Effector memory CD8-positive, alpha-beta T cell (primary cell): ENCODE results near the gene GRID2.

Experiments used
- ATAC-seq: fragments of 150-1000 bp; cut with Tn5 transposase; replicated peaks from 2 replicates; pipeline ENCODE4 v1.10.0; 2021; ENCODE audit warnings: mild to moderate bottlenecking, moderate library complexity
- DNase-seq, 3 experiments: peaks; one replicate each; pipeline ENCODE4 v3.0.0; 2021
- H3K27ac Mint-ChIP-seq, 2 donors: one replicate each; pipeline ENCODE4 v1.8.0; 2022; ENCODE audit warnings: mild to moderate bottlenecking in 2 of 2, mixed read lengths in 2 of 2, moderate library complexity in 2 of 2
- H3K27me3 Mint-ChIP-seq, 2 donors: one replicate each; pipeline ENCODE4 v1.8.0; 2022; ENCODE audit warnings: mixed read lengths in 2 of 2
- H3K36me3 Mint-ChIP-seq: one replicate; pipeline ENCODE4 v1.8.0; 2022; ENCODE audit warnings: mild to moderate bottlenecking, moderate library complexity, mixed read lengths; ENCODE audit not compliant: insufficient read depth
- H3K4me1 Mint-ChIP-seq, 2 donors: one replicate each; pipeline ENCODE4 v1.8.0; 2022; ENCODE audit warnings: low read depth in 2 of 2, mixed read lengths in 2 of 2
- H3K4me3 Mint-ChIP-seq, 2 donors: one replicate each; pipeline ENCODE4 v1.8.0; 2022; ENCODE audit warnings: mild to moderate bottlenecking in 2 of 2, mixed read lengths in 2 of 2, moderate library complexity in 2 of 2
- H3K9me3 Mint-ChIP-seq, 2 donors: one replicate each; pipeline ENCODE4 v1.8.0; 2022; ENCODE audit warnings: mixed read lengths in 2 of 2

The GRID2 gene

GRCh38 chr4:93776386-93777080 lies 1472.8 kb downstream of the GRID2 start:
- Mint-ChIP-seq H3K4me3 (no peak overlapping the region), H3K4me1 (no peaks in the 10 kb centered on the region), H3K9me3 (peaks cover 0 to 15% of the 10 kb centered on the region in 2 donors), H3K27me3 (no peaks in the 10 kb centered on the region), H3K36me3 (no peaks in the 10 kb centered on the region), H3K27ac (no peak overlapping the region)
- ATAC-seq (no peak), DNase-seq (no peak)

- Mint-ChIP-seq H3K27ac (no peak overlapping the region), H3K36me3 (no peaks in the 10 kb centered on the region), H3K9me3 (peaks cover 0 to 15% of the 10 kb centered on the region in 2 donors), H3K4me3 (no peak overlapping the region), H3K27me3 (no peaks in the 10 kb centered on the region), H3K4me1 (no peaks in the 10 kb centered on the region)
- ATAC-seq (no peak), DNase-seq (no peak)
Observed at GRCh38 chr4:93777081-93777460, 1473.3 kb downstream of the GRID2 start.

DNA sequence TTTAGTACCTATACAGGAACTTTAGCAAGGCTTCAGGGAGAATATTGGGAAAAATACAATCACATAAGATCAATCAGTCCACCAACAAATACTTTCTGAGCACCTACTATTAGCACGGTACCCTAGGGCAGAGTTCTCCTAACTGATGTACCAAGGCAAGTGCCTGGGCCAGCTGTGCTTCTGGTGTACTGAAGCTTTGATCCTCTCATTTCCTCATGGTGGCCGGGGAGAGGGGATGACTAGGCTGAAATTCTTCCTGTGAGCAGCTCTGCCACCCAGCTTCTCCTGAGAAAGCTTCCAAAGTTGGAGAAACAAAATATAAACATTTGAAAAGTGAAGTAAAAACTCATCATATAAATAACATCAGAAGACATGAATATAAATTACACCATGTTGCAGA lies 1475.5 kb downstream of the GRID2 start:
- H3K27ac Mint-ChIP-seq = no peak overlapping the region
- no peaks in the 10 kb centered on the region for H3K27me3 Mint-ChIP-seq
- no peaks in the 10 kb centered on the region for H3K4me1 Mint-ChIP-seq
- H3K9me3 Mint-ChIP-seq = peaks cover 0 to 15% of the 10 kb centered on the region in 2 donors
- DNase-seq (no peak), ATAC-seq (no peak)
- no peak overlapping the region for H3K4me3 Mint-ChIP-seq
- no peaks in the 10 kb centered on the region for H3K36me3 Mint-ChIP-seq

GRCh38 chr4:93780080-93780479 lies 1476.3 kb downstream of the GRID2 start:
- Mint-ChIP-seq H3K4me3 (no peak overlapping the region), H3K27ac (no peak overlapping the region), H3K36me3 (no peaks in the 10 kb centered on the region), H3K9me3 (peaks cover 0 to 15% of the 10 kb centered on the region in 2 donors), H3K4me1 (no peaks in the 10 kb centered on the region), H3K27me3 (no peaks in the 10 kb centered on the region)
- ATAC-seq = no peak
- DNase-seq = no peak

DNA sequence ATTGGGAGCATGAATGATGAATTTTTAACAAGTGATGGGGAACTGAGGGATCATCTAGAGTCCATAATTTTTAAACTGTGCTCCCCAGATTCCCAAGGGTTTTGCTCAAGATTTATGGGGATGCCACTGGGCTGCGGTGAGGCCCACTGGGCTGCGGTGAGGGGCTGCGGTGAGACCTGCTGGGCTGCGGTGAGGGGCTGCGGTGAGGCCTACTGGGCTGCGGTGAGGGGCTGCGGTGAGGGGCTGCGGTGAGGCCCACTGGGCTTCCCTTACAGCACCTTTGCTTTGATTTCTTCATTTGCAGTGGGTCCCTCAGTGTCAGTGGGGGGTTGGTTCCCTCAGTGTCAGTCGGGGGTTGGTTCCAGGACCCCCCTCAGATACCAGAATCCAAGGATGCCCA lies 1477.4 kb downstream of the GRID2 start:
- Mint-ChIP-seq H3K36me3 (no peaks in the 10 kb centered on the region), H3K9me3 (peaks cover 0 to 15% of the 10 kb centered on the region in 2 donors), H3K4me3 (no peak overlapping the region), H3K27ac (no peak overlapping the region), H3K27me3 (no peaks in the 10 kb centered on the region), H3K4me1 (no peaks in the 10 kb centered on the region)
- ATAC-seq (no peak), DNase-seq (no peak)

DNA sequence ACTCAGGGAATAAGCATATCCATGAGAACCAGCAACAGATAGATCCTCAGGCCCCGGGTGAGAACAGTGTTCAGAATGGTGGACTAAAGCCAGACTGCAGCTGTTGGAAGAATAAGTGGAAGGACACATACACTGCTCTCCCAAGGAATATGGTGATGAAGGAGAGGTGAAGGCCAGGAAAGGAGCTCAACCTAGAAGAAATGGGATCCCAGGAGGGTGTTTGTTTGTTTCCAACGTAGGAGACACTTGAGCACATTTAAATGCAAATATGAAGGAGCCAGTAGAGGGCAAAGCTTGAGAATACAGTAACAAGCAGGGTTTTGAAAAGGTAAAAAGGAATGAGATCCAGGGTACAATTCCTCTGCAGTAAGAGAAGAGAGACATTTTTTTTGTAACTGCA lies 1482.4 kb downstream of the GRID2 start:
- Mint-ChIP-seq H3K4me3 (no peak overlapping the region), H3K27me3 (no peaks in the 10 kb centered on the region), H3K27ac (no peak overlapping the region), H3K4me1 (no peaks in the 10 kb centered on the region), H3K9me3 (no peaks in the 10 kb centered on the region), H3K36me3 (no peaks in the 10 kb centered on the region)
- no peak for DNase-seq
- no peak for ATAC-seq

DNA sequence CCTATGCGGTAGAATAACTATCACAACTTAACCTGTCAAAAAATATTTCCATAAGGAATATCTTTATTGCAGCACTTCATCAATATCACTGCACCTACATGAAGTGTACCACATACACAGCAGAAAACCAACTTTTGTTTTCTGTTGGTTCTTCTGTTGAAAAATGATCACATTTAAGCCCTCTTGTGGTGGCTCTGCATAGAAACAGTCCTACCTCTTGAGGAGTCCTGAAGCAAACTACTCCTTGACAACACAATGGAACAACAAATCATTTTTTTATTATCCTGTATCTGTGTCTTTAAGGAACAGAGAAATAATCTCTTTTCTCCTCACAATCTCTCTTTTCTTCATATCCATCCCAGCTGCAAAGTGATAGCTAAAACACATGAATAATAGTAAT lies 1484.9 kb downstream of the GRID2 start:
- no peak overlapping the region for H3K4me3 Mint-ChIP-seq
- H3K36me3 Mint-ChIP-seq = no peaks in the 10 kb centered on the region
- no peak for ATAC-seq
- H3K27ac Mint-ChIP-seq = no peak overlapping the region
- no peaks in the 10 kb centered on the region for H3K27me3 Mint-ChIP-seq
- DNase-seq = no peak
- H3K4me1 Mint-ChIP-seq = no peaks in the 10 kb centered on the region
- no peaks in the 10 kb centered on the region for H3K9me3 Mint-ChIP-seq

GRCh38 chr4:93791570-93792195 lies 1487.9 kb downstream of the GRID2 start:
- H3K27ac Mint-ChIP-seq = no peak overlapping the region
- H3K36me3 Mint-ChIP-seq = no peaks in the 10 kb centered on the region
- H3K4me1 Mint-ChIP-seq = no peaks in the 10 kb centered on the region
- no peak for DNase-seq
- no peak overlapping the region for H3K4me3 Mint-ChIP-seq
- no peak for ATAC-seq
- H3K27me3 Mint-ChIP-seq = no peaks in the 10 kb centered on the region
- H3K9me3 Mint-ChIP-seq = no peaks in the 10 kb centered on the region

- H3K4me3 Mint-ChIP-seq = no peak overlapping the region
- no peak overlapping the region for H3K27ac Mint-ChIP-seq
- no peaks in the 10 kb centered on the region for H3K4me1 Mint-ChIP-seq
- peaks cover 0 to 4% of the 10 kb centered on the region in 2 donors for H3K9me3 Mint-ChIP-seq
- no peaks in the 10 kb centered on the region for H3K36me3 Mint-ChIP-seq
- DNase-seq (no peak), ATAC-seq (no peak)
- no peaks in the 10 kb centered on the region for H3K27me3 Mint-ChIP-seq
Observed at GRCh38 chr4:93802045-93802444, 1498.3 kb downstream of the GRID2 start.

- Mint-ChIP-seq H3K9me3 (peaks cover 3 to 8% of the 10 kb centered on the region in 2 donors), H3K27ac (no peak overlapping the region), H3K4me3 (no peak overlapping the region), H3K4me1 (no peaks in the 10 kb centered on the region), H3K27me3 (no peaks in the 10 kb centered on the region), H3K36me3 (no peaks in the 10 kb centered on the region)
- ATAC-seq = no peak
- no peak for DNase-seq
Observed at GRCh38 chr4:93809773-93810172, 1506.0 kb downstream of the GRID2 start.

DNA sequence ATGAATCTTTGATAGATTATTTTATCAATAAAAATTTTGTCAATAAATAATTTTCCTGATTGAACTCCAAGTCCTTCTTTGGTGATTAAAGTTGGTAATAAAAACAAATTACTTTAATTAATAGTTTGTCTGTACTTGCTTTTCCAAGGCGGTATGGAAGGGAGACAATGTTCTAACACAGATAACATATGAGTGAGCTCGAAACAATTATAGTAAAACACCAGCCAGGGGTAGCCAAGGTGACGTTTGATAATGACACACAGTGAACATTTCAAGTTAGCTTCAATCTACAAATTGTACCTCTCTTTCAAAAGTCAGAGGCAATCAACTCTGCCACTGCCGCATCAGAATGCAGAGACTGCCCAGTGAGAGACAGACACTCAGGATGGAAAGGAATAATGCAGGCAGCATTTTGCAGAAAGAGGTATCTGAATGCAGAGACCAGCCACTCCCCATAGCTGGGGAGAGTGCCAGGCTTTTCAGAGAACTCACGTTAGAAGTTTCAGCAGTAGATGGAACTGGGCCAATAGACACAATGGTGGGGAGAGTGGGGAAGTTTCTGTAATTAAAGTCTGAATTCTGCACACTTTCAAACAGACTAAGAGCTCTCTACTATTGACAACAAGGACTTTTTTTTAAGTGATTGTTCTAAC lies 1506.7 kb downstream of the GRID2 start:
- Mint-ChIP-seq H3K9me3 (peaks cover 3 to 10% of the 10 kb centered on the region in 2 donors), H3K27ac (no peak overlapping the region), H3K4me1 (no peaks in the 10 kb centered on the region), H3K4me3 (no peak overlapping the region), H3K36me3 (no peaks in the 10 kb centered on the region), H3K27me3 (no peaks in the 10 kb centered on the region)
- ATAC-seq = no peak
- DNase-seq = no peak

GRCh38 chr4:93813092-93813491 lies 1509.3 kb downstream of the GRID2 start:
- Mint-ChIP-seq H3K36me3 (no peaks in the 10 kb centered on the region), H3K9me3 (peaks cover 8 to 15% of the 10 kb centered on the region in 2 donors)

DNA sequence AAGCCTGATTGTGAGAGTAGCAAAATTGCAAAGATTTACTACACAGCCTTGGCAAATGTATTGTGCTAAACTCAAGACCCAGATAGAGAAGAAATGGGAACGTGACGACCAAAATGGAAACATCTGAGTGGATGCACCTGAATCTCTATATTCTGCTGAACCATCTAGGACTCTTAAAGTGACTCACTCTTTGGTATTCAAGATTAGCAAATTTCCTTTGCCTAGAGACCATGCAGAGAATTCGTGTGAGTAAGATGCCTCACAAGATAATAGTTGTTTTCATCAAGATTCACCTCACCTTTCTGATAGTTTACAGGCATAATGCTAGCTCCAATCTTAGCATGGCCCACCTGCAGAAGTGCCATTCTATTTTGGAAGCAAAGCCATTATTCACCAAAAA lies 1510.4 kb downstream of the GRID2 start:
- H3K27me3 Mint-ChIP-seq = no peaks in the 10 kb centered on the region
- H3K27ac Mint-ChIP-seq = no peak overlapping the region
- ATAC-seq (no peak), DNase-seq (no peak)
- H3K4me3 Mint-ChIP-seq = no peak overlapping the region
- H3K9me3 Mint-ChIP-seq = peaks cover 8 to 15% of the 10 kb centered on the region in 2 donors
- no peaks in the 10 kb centered on the region for H3K4me1 Mint-ChIP-seq
- no peaks in the 10 kb centered on the region for H3K36me3 Mint-ChIP-seq

More at GRCh38 chr4:93813092-93813491, 1509.3 kb downstream of the GRID2 start:
- Mint-ChIP-seq H3K27ac (no peak overlapping the region), H3K4me3 (no peak overlapping the region), H3K27me3 (no peaks in the 10 kb centered on the region), H3K4me1 (no peaks in the 10 kb centered on the region)
- DNase-seq = no peak
- ATAC-seq = no peak

- peaks cover 8 to 15% of the 10 kb centered on the region in 2 donors for H3K9me3 Mint-ChIP-seq
- H3K27me3 Mint-ChIP-seq = no peaks in the 10 kb centered on the region
- no peak overlapping the region for H3K27ac Mint-ChIP-seq
- H3K4me3 Mint-ChIP-seq = no peak overlapping the region
- no peaks in the 10 kb centered on the region for H3K36me3 Mint-ChIP-seq
- no peak for DNase-seq
- H3K4me1 Mint-ChIP-seq = no peaks in the 10 kb centered on the region
- no peak for ATAC-seq
Observed at GRCh38 chr4:93814722-93815121, 1511.0 kb downstream of the GRID2 start.
